ENCODE data around the gene LY6G6F.
"Not testable (repeated sequence)": the region's sequence is repeated elsewhere in the genome, so short reads cannot be mapped to it uniquely, and the experiment has no call there.

LY6G6F gene

GRCh38 chr6:31702819-31703716 lies 3.6 kb upstream of the LY6G6F start, which contains the start of gene ABHD16A:
Gene ABHD16A, minus strand, starts transcription at chr6:31703324. Its CDS starts 43 bp downstream, at chr6:31703281.
- peak; percentile 95 for DNase-seq

- no peak for DNase-seq
These were observed 735 bp upstream of the LY6G6F start for GRCh38 chr6:31705931-31706330.

- no peak for DNase-seq
These were observed 1.0 kb downstream of the LY6G6F start for GRCh38 chr6:31707701-31708100.

- DNase-seq: no peak
These were observed 1.6 kb downstream of the LY6G6F start for GRCh38 chr6:31708224-31708623.

- not testable (repeated sequence) for DNase-seq
These were observed 2.5 kb downstream of the LY6G6F start for GRCh38 chr6:31709157-31709556.

GRCh38 chr6:31710523-31711219 lies 4.0 kb downstream of the LY6G6F start:
- no peak for DNase-seq

GRCh38 chr6:31711233-31711632 lies 4.6 kb downstream of the LY6G6F start:
- DNase-seq: no peak

GRCh38 chr6:31712296-31712695 lies 5.6 kb downstream of the LY6G6F start:
- DNase-seq: no peak

- no peak for DNase-seq
These were observed 6.8 kb downstream of the LY6G6F start for GRCh38 chr6:31713465-31713864.

GRCh38 chr6:31713991-31714684 lies 7.5 kb downstream of the LY6G6F start:
- no peak for DNase-seq

- DNase-seq: no peak
These were observed 8.6 kb downstream of the LY6G6F start, which contains the start of gene LY6G6D for GRCh38 chr6:31715022-31715958. Gene LY6G6D, plus strand, starts transcription at chr6:31715348. Its CDS starts 8 bp downstream, at chr6:31715356.

- DNase-seq: no peak
These were observed 11.0 kb downstream of the LY6G6F start for GRCh38 chr6:31717499-31718222.

- no peak for DNase-seq
These were observed 11.6 kb downstream of the LY6G6F start for GRCh38 chr6:31718265-31718664.

GRCh38 chr6:31719001-31719400 lies 12.3 kb downstream of the LY6G6F start:
- DNase-seq: no peak

- DNase-seq: no peak
These were observed 13.6 kb downstream of the LY6G6F start for GRCh38 chr6:31720196-31720770.

- DNase-seq: no peak
These were observed 14.8 kb downstream of the LY6G6F start, which contains the start of gene LY6G6C for GRCh38 chr6:31721351-31722020. Gene LY6G6C, minus strand, starts transcription at chr6:31721746. Its CDS starts 67 bp downstream, at chr6:31721679.

GRCh38 chr6:31722173-31722572 lies 15.5 kb downstream of the LY6G6F start:
- no peak for DNase-seq

- no peak for DNase-seq
These were observed 16.7 kb downstream of the LY6G6F start, which contains the start of gene MPIG6B for GRCh38 chr6:31723245-31723979. Gene MPIG6B, plus strand, starts transcription at chr6:31723373. Its CDS starts 11 bp downstream, at chr6:31723384.

GRCh38 chr6:31723980-31724691 lies 17.5 kb downstream of the LY6G6F start:
- no peak for DNase-seq

Data from activated effector memory CD4-positive, alpha-beta T cell treated with Interleukin-2 at 50 U/mL for 16 hours (primary cell).